A549 (cell line): ENCODE measurements around the gene SH3BGRL2. TPM values are rescaled to one million over a fixed set of nuclear protein-coding genes. Genes with fewer than 3 reads are reported as not detected.

Source experiments
- ATAC-seq, 2 experiments: fragments of 200-7000 bp in 1 of 2; fragments of >200 bp in 1 of 2; cut with Nextera tagmentation in 1 of 2; cut with Tn5 transposase in 1 of 2; 3 replicates each; pipeline versions ENCODE4 v1.8.0 to v1.9.1; 2018 to 2020; ENCODE audit warnings: mild to moderate bottlenecking in 1 of 2, moderate library complexity in 1 of 2
- CTCF ChIA-PET: fragments of 300-600 bp; sonication (Branson Sonifier 250); formaldehyde crosslinking; extraction: SDS; loops from one replicate; lab custom pipeline; 2021; ENCODE audit warnings: antibody characterized with exemption, inconsistent platforms; lab: Yijun Ruan, JAX
- POLR2A ChIA-PET: fragments of 350-600 bp; formaldehyde crosslinking; extraction: SDS; loops from one replicate; lab custom pipeline; 2021; ENCODE audit warnings: antibody characterized with exemption, inconsistent platforms; lab: Yijun Ruan, JAX
- DNase-seq, 2 experiments: peaks; one replicate each; pipeline versions ENCODE4 v3.0.0 to v3.0.0-alpha.2; 2011 to 2016; ENCODE audit warnings: low read depth in 1 of 2, low spot score in 1 of 2
- FAIRE-seq: peaks from 2 replicates; lab custom pipeline; 2011; peaks lifted over from hg19 to GRCh38; lab: Jason Lieb, UNC
- H3K27ac ChIP-seq, 2 experiments: fragments of >200 bp; sonication (Bioruptor Twin); formaldehyde crosslinking; 3 replicates each; pipeline ENCODE4 v1.5.1; 2016 to 2017
- H3K4me1 ChIP-seq: fragments of >200 bp; sonication (Bioruptor Twin); formaldehyde crosslinking; 3 replicates; pipeline ENCODE4 v1.6.1; 2016
- H3K4me2 ChIP-seq: fragments of >200 bp; sonication (Bioruptor Twin); formaldehyde crosslinking; 3 replicates; pipeline ENCODE4 v1.6.1; 2016
- H3K4me3 ChIP-seq: fragments of >200 bp; sonication (Bioruptor Twin); formaldehyde crosslinking; 3 replicates; pipeline ENCODE4 v1.5.1; 2016
- H3K9me3 ChIP-seq: fragments of >200 bp; sonication (Bioruptor Twin); formaldehyde crosslinking; 3 replicates; pipeline ENCODE4 v1.6.1; 2016
- BHLHE40 ChIP-seq: IDR thresholded peaks from 2 replicates; pipeline ENCODE4 v1.6.1; 2012; ENCODE audit warnings: low read depth, low read length, inconsistent platforms
- CBX8 ChIP-seq: fragments of 200-600 bp; sonication (generic); IDR thresholded peaks from 2 replicates; pipeline ENCODE4 v1.6.1; 2016
- FOSL2 ChIP-seq, 2 experiments: fragments of 450-650 bp in 1 of 2; fragments of >200 bp in 1 of 2; sonication (Bioruptor Twin) in 1 of 2; formaldehyde crosslinking; IDR thresholded peaks; 2 replicates each; pipeline versions ENCODE4 v1.5.0 to v1.6.1; 2016 to 2020; ENCODE audit warnings: mild to moderate bottlenecking in 1 of 2, moderate library complexity in 1 of 2
- HOXB13 ChIP-seq: fragments of 250-450 bp; sonication (Bioruptor Pico); IDR thresholded peaks from 2 replicates; pipeline ENCODE4 v1.5.0; 2020; ENCODE audit warnings: low read depth, mild to moderate bottlenecking, moderate library complexity
- JUN ChIP-seq, 2 experiments: fragments of >200 bp; sonication (Bioruptor Twin); formaldehyde crosslinking; IDR thresholded peaks; 2 replicates in 1 of 2; 3 replicates in 1 of 2; pipeline ENCODE4 v1.6.1; 2016 to 2017
- JUNB ChIP-seq: fragments of >200 bp; sonication (Bioruptor Twin); formaldehyde crosslinking; IDR thresholded peaks from 2 replicates; pipeline ENCODE4 v1.6.1; 2016
- KDM1A ChIP-seq: fragments of 200-600 bp; sonication (generic); IDR thresholded peaks from 2 replicates; pipeline ENCODE4 v1.6.1; 2016; ENCODE audit warnings: low read depth, mild to moderate bottlenecking
- KDM5A ChIP-seq: fragments of 200-600 bp; sonication (generic); IDR thresholded peaks from 2 replicates; pipeline ENCODE4 v1.6.1; 2016; ENCODE audit warnings: antibody characterized with exemption, mild to moderate bottlenecking
- MAFK ChIP-seq: fragments of 450-650 bp; IDR thresholded peaks from 2 replicates; pipeline ENCODE4 v1.6.1; 2014; ENCODE audit not compliant: partially characterized antibody
- MAZ ChIP-seq: fragments of 150-350 bp; IDR thresholded peaks from 2 replicates; pipeline ENCODE4 v1.6.1; 2014; ENCODE audit warnings: antibody characterized with exemption, low read depth, low read length, borderline replicate concordance
- PHF8 ChIP-seq: fragments of 200-600 bp; sonication (generic); IDR thresholded peaks from 2 replicates; pipeline ENCODE4 v1.6.1; 2016; ENCODE audit warnings: low read depth, mild to moderate bottlenecking, antibody characterized with exemption, moderate library complexity, borderline replicate concordance
- POLR2AphosphoS2 ChIP-seq: conservative IDR thresholded peaks from 2 replicates; pipeline ENCODE4 v1.6.1; 2012; ENCODE audit warnings: low read length, improper control_type of control experiment, inconsistent platforms
- RAD21 ChIP-seq, 2 experiments: fragments of >200 bp in 1 of 2; sonication (Bioruptor Twin) in 1 of 2; formaldehyde crosslinking in 1 of 2; IDR thresholded peaks in 1 of 2; conservative IDR thresholded peaks in 1 of 2; 2 replicates in 1 of 2; 3 replicates in 1 of 2; pipeline ENCODE4 v1.6.1; 2012 to 2018; ENCODE audit warnings: inconsistent platforms in 1 of 2
- TFCP2L1 ChIP-seq: fragments of 250-450 bp; sonication (Bioruptor Pico); IDR thresholded peaks from 2 replicates; pipeline ENCODE4 v1.5.0; 2021; ENCODE audit warnings: mild to moderate bottlenecking
- TP53 ChIP-seq: fragments of 250-450 bp; sonication (Bioruptor Pico); IDR thresholded peaks from 2 replicates; pipeline ENCODE4 v1.5.0; 2021; ENCODE audit warnings: mild to moderate bottlenecking, moderate library complexity
- ZC3H11A ChIP-seq: fragments of 450-650 bp; IDR thresholded peaks from 2 replicates; pipeline ENCODE4 v1.6.1; 2014; ENCODE audit warnings: antibody characterized with exemption, mild to moderate bottlenecking
- ZFP36 ChIP-seq: fragments of 450-650 bp; IDR thresholded peaks from 2 replicates; pipeline ENCODE4 v1.6.1; 2014; ENCODE audit warnings: borderline replicate concordance; ENCODE audit not compliant: partially characterized antibody
- ZNF302 ChIP-seq: fragments of 250-450 bp; sonication (Bioruptor Pico); IDR thresholded peaks from 2 replicates; pipeline ENCODE4 v1.9.0; 2021; ENCODE audit warnings: inconsistent platforms, mild to moderate bottlenecking, moderate library complexity
- WGBS: methylation state at CpG from one replicate; pipeline ENCODE4 v1.1.6; 2017; ENCODE audit errors: missing lambda C conversion rate; 5-methylcytosine and 5-hydroxymethylcytosine counted together
- polyA plus RNA-seq, 4 experiments: library from polyadenylated mRNA; depleted of rRNA in 3 of 4; stranded (reverse); fragments of >200 nt; fragmentation: RNase III in 1 of 4; extraction: RNeasy Plus Mini Kit Qiagen cat#74134 plus additional on column Dnase treatment in 1 of 4; gene quantifications; 2 replicates in 3 of 4; 3 replicates in 1 of 4; pipeline ENCODE4 v1.2.3, GENCODE V29; 2011 to 2017
- TF ChIP-seq, protein P1 (sequence below): fragments of 200-600 bp; sonication (generic); IDR thresholded peaks from 2 replicates; pipeline ENCODE4 v1.6.1; 2016; ENCODE audit warnings: antibody characterized with exemption, mild to moderate bottlenecking, moderate library complexity
- TF ChIP-seq, protein P2 (sequence below): IDR thresholded peaks from 2 replicates; pipeline ENCODE4 v1.6.1; 2012
- TF ChIP-seq, protein P3 (sequence below): fragments of >200 bp; sonication (Bioruptor Twin); formaldehyde crosslinking; IDR thresholded peaks from 3 replicates; pipeline ENCODE4 v1.6.1; 2016
- TF ChIP-seq, protein P4 (sequence below): fragments of >200 bp; sonication (Bioruptor Twin); formaldehyde crosslinking; IDR thresholded peaks from 3 replicates; pipeline ENCODE4 v1.5.1; 2016
- TF ChIP-seq, protein P5 (sequence below): fragments of >200 bp; sonication (Bioruptor Twin); formaldehyde crosslinking; IDR thresholded peaks from 2 replicates; pipeline ENCODE4 v1.6.1; 2016

Gene SH3BGRL2
- polyA plus RNA-seq, 2 of the 4 experiments (the other 2 are of a cell fraction) = 0.48 to 1.9 TPM

DNA sequence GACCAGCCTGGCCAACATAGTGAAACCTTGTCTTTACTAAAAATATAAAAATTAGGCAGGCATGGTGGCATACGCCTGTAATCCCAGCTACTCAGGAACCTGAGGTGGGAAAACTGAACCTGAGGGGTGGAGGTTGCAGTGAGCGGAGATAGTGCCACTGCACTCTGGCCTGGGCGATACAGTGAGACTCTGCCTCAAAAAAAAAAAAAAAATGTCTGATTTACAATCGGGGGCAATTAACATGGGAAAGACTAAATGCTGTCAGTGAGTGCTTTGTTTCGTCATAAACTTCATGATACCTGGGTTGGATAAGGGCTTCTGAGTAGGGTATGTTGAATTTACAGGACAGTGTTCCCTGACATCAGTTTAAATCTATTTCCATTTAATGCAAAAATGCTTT, 8.0 kb upstream of the SH3BGRL2 start:
- H3K27ac ChIP-seq = no peak overlapping the region
- CTCF ChIA-PET = no interaction called here
- no peaks in the 10 kb centered on the region for H3K9me3 ChIP-seq
- H3K4me1 ChIP-seq = no peaks in the 10 kb centered on the region
- WGBS = 92% methylated on average over 5 of the region's 5 CpGs
- TF ChIP-seq HOXB13 (CRISPR knock-in tag) = no peak
- TF ChIP-seq KDM5A = no peak
- no peak for TF ChIP-seq MAZ
- no peak for TF ChIP-seq TP53
- no peak for TF ChIP-seq TFCP2L1 (CRISPR knock-in tag)
- no peak for TF ChIP-seq ZFP36
- H3K4me3 ChIP-seq = no peak overlapping the region
- no peak for ATAC-seq
- POLR2A ChIA-PET = no interaction called here
- no peak for DNase-seq
- no peak for FAIRE-seq
- no peak overlapping the region for H3K4me2 ChIP-seq

DNA sequence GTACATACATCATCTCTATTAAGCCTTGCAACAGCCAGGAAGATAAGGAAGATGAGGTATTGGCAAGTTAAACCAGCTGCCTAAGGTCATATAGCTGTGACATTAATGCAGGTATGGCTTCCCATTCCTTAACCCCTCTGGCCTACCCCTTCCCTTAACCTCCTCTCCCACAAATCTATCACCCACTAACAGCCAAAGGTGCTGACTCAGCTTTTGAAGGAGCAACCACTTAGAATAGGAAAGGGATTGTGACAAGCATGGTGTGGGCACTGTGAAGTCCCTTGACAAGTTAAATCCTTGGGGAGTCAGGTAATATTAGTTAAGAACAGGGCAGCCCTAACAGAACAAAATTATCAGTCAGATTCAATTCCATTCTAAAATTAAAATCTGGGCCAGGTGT, 5.4 kb upstream of the SH3BGRL2 start:
- no peak for ATAC-seq
- CTCF ChIA-PET = no interaction called here
- no peak for FAIRE-seq

DNA sequence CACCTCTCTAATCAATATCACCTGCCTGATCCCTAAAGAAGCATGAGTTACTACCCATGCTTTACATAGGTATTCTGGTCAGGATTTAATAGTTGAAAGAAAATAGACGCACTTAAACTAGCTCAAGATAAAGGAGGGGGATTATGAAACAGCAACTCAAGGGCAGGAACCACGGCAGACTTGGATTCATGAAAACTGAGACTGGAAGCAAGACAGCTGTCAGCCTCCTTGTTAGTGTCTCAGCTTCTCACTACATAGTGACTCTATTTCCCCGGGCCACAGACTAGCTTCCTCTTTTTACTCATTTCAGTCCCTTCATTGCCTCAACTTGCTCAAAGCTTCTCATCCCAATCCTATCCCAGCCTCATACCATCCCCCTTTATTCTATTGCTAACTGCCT, 4.3 kb upstream of the SH3BGRL2 start:
- TF ChIP-seq, protein P1, sequence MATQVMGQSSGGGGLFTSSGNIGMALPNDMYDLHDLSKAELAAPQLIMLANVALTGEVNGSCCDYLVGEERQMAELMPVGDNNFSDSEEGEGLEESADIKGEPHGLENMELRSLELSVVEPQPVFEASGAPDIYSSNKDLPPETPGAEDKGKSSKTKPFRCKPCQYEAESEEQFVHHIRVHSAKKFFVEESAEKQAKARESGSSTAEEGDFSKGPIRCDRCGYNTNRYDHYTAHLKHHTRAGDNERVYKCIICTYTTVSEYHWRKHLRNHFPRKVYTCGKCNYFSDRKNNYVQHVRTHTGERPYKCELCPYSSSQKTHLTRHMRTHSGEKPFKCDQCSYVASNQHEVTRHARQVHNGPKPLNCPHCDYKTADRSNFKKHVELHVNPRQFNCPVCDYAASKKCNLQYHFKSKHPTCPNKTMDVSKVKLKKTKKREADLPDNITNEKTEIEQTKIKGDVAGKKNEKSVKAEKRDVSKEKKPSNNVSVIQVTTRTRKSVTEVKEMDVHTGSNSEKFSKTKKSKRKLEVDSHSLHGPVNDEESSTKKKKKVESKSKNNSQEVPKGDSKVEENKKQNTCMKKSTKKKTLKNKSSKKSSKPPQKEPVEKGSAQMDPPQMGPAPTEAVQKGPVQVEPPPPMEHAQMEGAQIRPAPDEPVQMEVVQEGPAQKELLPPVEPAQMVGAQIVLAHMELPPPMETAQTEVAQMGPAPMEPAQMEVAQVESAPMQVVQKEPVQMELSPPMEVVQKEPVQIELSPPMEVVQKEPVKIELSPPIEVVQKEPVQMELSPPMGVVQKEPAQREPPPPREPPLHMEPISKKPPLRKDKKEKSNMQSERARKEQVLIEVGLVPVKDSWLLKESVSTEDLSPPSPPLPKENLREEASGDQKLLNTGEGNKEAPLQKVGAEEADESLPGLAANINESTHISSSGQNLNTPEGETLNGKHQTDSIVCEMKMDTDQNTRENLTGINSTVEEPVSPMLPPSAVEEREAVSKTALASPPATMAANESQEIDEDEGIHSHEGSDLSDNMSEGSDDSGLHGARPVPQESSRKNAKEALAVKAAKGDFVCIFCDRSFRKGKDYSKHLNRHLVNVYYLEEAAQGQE = no peak
- TF ChIP-seq, protein P2, sequence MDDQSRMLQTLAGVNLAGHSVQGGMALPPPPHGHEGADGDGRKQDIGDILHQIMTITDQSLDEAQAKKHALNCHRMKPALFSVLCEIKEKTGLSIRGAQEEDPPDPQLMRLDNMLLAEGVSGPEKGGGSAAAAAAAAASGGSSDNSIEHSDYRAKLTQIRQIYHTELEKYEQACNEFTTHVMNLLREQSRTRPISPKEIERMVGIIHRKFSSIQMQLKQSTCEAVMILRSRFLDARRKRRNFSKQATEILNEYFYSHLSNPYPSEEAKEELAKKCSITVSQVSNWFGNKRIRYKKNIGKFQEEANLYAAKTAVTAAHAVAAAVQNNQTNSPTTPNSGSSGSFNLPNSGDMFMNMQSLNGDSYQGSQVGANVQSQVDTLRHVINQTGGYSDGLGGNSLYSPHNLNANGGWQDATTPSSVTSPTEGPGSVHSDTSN = no peak
- TF ChIP-seq ZC3H11A (no peak), ZFP36 (no peak), POLR2AphosphoS2 (no peak), ZNF302 (no peak), CBX8 (no peak), KDM1A (no peak), PHF8 (no peak), JUN (IDR thresholded peaks at IDR 0.05) (no peak), FOSL2 (IDR thresholded peaks at IDR 0.05) (no peak), FOSL2 (CRISPR knock-in tag; IDR thresholded peaks at IDR 0.05) (no peak), JUNB (no peak), BHLHE40 (no peak)
- TF ChIP-seq, protein P3, sequence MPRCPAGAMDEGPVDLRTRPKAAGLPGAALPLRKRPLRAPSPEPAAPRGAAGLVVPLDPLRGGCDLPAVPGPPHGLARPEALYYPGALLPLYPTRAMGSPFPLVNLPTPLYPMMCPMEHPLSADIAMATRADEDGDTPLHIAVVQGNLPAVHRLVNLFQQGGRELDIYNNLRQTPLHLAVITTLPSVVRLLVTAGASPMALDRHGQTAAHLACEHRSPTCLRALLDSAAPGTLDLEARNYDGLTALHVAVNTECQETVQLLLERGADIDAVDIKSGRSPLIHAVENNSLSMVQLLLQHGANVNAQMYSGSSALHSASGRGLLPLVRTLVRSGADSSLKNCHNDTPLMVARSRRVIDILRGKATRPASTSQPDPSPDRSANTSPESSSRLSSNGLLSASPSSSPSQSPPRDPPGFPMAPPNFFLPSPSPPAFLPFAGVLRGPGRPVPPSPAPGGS = no peak
- TF ChIP-seq, protein P4, sequence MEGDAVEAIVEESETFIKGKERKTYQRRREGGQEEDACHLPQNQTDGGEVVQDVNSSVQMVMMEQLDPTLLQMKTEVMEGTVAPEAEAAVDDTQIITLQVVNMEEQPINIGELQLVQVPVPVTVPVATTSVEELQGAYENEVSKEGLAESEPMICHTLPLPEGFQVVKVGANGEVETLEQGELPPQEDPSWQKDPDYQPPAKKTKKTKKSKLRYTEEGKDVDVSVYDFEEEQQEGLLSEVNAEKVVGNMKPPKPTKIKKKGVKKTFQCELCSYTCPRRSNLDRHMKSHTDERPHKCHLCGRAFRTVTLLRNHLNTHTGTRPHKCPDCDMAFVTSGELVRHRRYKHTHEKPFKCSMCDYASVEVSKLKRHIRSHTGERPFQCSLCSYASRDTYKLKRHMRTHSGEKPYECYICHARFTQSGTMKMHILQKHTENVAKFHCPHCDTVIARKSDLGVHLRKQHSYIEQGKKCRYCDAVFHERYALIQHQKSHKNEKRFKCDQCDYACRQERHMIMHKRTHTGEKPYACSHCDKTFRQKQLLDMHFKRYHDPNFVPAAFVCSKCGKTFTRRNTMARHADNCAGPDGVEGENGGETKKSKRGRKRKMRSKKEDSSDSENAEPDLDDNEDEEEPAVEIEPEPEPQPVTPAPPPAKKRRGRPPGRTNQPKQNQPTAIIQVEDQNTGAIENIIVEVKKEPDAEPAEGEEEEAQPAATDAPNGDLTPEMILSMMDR = no peak
- TF ChIP-seq, protein P5, sequence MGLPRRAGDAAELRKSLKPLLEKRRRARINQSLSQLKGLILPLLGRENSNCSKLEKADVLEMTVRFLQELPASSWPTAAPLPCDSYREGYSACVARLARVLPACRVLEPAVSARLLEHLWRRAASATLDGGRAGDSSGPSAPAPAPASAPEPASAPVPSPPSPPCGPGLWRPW = no peak
- H3K9me3 ChIP-seq = no peaks in the 10 kb centered on the region
- ChIA-PET CTCF (interaction anchor here (1.3 kb wide), 1 partner anchor 14 kb away, joined by 3 read pairs; no protein-coding TSS in a partner anchor), POLR2A (no interaction called here)
- ATAC-seq = no peak
- WGBS = 56% methylated on average over 3 of the region's 3 CpGs
- FAIRE-seq = no peak
- H3K4me2 ChIP-seq = no peak overlapping the region
- H3K27ac ChIP-seq = no peak overlapping the region
- DNase-seq = no peak
- H3K4me1 ChIP-seq = no peaks in the 10 kb centered on the region
- H3K4me3 ChIP-seq = no peak overlapping the region

More for the DNA sequence above, 5.4 kb upstream of the SH3BGRL2 start:
- TF ChIP-seq MAFK = peak; percentile 93
- no peak for TF ChIP-seq RAD21 (conservative IDR thresholded peaks at IDR 0.05 in 1 of 2, IDR thresholded peaks at IDR 0.05 in 1 of 2)
- Histone ChIP-seq H3K9me3 (no peaks in the 10 kb centered on the region), H3K4me1 (no peaks in the 10 kb centered on the region), H3K4me3 (no peak overlapping the region), H3K4me2 (no peak overlapping the region), H3K27ac (no peak overlapping the region)
- POLR2A ChIA-PET = no interaction called here
- no peak for DNase-seq
